GM18526 (cell line): ENCODE data around the gene QSOX2.

ENCODE experiments used
- POLR2A ChIP-seq: IDR thresholded peaks from 3 replicates; pipeline ENCODE4 v1.6.1; 2011; ENCODE audit not compliant: insufficient read length; ENCODE audit errors: extremely low read depth

QSOX2 gene

DNA sequence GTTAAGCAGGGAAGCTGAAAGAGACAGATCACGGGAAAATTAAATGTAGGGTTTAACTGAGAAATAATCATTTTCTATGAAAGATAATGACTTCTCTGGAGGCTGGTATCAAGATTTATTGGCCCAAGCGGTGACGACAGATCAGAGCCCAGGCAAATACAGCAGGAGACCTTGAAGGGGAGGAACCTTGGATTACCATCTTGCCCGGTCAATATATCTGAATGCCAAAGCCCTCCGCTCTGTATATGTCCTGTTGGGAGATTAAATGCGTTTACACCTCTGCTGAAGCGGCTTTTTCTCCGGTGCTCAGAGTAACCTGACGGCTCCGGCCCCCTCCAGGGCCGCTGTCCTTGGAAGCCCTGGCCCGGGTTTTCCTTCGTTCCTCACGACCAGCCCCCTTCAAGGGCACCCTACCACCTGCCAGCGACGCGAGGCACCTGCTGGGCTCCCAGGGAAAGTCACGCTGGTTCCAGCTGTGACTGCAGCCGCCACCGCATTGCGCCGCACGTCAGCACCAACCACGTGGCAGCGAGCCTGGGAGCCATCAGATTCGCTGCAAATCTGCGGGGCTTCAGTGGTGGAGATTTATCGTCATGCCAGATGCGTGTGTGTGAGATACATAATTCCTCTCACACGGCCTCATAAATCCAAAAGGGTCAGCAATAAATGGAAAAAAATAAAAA lies 4.4 kb upstream of the QSOX2 start:
- TF ChIP-seq POLR2A: no peak

DNA sequence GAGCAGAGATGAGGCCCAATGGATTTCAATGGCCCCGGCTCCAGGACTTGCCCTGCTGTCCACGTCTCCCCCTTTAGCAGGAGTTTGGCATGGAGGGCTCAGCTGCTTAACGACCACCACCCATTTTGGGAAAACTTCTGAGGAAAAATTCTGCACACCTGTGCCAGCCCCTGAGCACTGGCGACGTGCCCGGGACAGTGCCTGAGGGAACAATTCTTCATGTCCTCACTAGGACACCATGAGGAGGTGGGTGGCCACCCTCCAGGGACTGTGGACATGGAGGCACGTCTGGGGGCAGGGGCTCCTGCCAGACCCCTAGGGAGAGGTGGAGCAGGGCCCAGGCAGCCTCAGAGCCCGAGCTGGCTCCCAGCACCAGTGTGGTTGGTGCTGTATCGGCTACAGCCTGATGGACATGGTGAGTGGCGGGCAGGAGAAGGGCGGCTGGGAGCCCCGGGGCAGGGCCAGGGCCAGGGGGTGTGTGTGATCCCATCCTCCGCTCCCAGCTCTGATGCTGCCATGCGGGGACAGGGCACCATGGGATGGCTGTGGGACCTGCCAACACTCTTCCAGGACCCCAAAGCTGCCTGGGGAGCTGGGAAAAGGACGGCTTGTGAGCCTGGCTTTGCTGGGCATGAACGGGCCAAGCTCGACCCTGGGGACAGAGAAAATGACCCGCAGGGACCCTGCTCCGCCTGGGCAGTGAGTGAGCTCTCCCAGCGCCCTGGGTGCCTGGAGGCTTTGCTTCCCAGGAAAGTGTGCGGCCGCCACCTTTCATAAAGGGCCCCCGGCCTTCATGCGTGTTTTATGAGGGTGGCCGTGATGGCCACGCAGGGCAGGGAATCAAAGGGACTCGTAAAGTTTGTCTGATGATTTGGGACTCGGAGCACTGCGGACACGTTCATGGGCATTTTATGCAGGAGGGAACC lies 3.6 kb upstream of the QSOX2 start:
- TF ChIP-seq POLR2A: no peak

DNA sequence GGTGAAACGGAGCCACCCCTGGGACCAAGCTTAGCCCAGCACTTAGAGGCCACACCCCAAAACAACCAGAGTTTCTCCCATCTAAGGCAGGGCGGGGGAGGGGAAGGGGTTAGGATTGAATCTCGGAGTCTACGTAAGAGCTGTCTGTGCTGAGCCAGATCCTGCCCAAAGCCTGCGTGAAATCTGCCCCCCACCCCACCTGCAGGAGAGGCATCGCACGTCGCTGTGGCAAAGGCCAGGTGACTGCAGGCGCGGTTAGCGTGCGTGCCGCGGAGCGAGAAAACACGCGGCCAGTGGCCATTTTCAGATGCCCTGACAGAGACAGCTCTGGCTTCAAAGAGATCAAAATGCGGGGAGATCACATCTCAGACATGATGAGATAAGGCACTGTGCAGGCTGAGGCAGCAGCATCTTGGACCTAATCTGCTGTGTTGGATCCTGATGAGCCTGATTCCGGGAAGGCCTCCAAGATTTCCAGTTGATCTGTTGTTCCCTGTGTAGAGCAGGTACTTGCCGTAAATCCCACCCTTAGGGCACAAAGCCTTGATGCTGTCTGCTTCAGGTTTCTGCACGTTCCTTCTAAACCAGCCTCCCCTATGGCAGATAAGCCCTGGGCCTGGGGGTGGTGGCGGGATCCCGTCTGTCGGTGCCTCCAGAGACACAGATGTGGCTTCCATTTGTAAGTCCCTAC lies 2.5 kb upstream of the QSOX2 start:
- TF ChIP-seq POLR2A: no peak

DNA sequence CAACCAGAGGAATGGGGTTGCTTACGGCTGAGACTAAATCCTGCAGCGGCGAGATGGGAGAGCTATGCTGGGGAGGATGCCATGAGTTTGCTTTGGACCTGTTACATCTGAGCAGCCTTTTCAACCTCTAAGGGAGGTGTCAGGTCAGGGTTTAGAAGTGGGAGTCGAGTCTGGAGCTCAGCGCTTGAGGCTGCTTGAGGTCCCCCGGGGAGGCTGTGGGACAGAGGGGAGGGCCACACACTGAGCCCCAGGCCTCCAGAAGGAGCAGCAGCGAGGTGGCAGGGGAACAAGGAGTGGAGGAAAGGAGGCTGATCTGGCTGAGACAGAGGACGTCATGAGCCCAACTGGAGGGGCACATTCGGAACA lies 1.9 kb upstream of the QSOX2 start:
- no peak for TF ChIP-seq POLR2A

DNA sequence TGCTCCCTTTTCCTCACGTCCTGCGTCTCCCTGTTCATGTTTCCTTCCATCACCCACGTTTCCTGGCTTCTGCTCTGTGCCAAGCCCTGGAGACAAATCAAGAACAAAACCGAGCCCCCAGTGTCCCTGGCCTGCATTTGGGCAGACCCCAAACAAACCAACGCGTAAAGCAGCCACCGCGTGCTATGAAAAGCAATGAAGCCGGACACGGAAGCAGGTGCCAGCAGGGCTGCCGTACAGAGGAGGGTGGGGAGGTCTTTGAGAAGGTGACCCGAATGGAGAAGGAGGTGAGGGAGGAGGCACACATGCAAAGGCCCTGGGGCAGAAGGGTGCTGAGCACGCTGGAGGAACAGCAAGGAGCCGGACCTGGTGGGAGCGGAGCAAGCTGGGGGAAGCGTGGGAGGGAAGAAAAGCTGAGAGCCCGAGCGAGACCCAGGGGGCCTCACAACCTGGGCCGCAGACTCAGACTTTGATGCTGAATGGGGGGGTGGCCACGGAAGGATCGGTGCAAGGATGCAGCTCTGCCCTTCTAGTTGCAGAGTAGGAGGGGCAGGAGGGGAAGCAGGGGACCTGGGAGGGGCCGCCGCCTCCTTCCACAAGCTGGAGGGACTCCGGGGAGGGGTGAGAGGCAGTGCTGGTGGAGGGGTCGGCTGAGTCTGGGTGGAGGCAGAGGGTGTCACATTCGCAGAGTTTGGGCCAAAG lies 1.4 kb upstream of the QSOX2 start:
- no peak for TF ChIP-seq POLR2A

DNA sequence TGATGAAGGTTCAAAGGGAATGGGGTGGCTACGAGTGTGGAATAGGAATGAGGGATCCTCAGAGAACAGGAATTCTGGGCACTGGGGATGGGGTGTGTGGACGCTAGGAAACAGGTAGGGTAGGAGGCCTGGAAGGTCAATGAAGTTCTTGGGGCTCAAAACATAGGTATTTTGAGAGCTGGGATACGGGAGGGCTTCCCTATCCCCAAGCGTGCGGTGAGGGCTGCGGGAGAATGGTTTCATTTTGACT lies 718 bp downstream of the QSOX2 start:
- no peak for TF ChIP-seq POLR2A

DNA sequence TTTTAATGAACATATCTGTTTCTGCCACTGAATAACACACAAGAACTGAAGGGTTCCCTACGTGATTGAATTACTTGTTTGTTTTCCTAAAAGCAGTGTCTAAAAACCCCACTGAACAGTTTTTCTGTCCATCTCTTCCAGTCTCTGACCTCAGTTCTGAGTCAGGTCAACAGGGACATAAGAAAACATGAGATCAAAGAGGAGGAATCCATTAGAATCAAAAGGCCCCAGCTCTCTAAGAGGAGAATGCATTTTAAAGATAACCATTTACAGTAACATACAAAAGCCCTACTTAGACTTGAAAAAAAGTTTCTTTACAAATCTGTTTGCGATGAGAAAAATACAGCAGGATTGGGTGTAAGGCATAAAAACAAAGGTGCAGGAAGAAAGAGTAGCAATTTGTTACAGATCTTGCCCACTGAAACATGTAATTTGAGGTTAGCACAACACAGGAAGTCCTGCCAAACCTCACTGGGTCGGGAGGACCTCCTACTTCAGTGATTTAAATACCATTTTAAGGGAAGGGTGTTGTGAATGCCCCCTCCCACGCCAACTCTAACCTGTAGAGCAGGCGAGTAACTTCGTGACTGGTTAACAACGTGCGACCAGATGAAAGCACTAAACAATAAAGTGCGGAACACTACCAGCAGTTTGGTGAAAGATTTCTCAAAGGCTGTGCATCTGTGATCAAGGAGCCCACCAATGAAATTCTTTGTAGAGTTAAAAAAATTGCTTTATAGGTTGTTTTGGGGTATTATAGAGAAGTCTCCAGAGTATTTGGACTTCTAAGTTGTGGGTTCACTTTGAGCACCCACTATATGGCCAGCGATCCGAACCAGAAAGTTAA lies 1.3 kb downstream of the QSOX2 start:
- no peak for TF ChIP-seq POLR2A

DNA sequence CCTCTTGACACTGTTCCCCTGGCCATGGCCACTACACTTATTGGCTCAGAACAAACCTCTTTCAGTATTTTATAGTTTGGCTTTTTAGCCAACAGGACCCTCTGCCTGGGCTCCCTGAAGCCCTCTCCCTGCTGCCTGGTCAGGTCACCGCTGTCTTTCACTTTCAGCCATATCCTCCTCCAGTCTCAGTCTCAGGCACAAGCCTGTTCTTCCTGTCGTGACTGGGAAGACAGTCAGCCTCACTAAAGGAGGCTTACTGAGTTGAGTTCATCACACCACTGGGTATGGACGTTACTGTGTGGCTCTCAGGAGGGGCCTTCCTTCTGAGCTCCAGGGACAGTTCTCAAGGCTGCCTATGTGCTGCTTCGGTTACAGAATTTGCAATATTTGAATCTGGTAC lies 2.0 kb downstream of the QSOX2 start:
- TF ChIP-seq POLR2A: no peak

DNA sequence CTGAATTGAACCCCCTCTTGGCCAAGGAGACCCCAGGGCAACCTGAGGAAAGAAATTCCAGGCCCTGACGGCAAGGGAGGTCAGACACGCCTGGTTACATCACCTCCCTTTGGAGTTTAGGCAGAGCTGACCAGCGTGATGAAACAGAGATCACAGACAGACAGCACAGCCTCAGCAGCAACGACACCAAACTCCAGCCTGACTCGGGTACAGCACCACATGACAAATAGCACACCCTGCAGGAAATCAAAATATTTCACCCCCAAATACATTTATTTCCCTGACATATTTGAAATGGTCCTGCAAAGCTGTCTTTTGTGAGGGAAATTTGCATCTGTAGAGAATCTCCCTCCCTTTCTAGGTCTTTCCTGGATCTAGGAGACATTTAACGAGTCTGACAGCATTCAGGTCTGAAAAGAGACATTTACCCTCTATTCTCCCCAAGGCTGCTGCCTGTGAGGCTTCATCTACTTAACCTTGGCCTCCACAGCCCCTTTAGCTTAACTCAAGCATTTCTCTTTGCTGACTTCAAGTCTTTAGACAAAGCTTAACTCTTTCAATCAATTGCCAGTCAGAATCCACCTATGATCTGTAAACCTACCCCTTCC lies 2.6 kb downstream of the QSOX2 start:
- TF ChIP-seq POLR2A: no peak

DNA sequence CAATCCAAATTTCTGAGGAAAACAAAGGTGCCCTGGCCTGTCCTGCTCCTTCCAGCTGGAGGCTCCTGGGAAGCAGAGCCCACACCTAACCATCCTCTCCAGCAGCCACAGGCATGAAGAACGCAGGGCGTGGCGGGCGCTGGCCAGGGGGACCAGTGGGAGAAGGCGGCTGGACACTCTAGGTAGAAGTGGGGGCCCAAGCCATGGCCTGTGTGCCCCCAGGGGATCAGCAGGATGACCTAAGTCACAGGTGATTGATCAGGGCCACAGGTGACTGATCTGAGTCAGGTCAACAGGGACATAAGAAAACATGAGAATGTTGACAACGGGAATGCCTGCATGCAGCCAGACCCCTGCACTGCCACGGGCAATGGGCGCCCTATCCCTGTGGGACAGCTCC lies 3.4 kb downstream of the QSOX2 start:
- TF ChIP-seq POLR2A: no peak

DNA sequence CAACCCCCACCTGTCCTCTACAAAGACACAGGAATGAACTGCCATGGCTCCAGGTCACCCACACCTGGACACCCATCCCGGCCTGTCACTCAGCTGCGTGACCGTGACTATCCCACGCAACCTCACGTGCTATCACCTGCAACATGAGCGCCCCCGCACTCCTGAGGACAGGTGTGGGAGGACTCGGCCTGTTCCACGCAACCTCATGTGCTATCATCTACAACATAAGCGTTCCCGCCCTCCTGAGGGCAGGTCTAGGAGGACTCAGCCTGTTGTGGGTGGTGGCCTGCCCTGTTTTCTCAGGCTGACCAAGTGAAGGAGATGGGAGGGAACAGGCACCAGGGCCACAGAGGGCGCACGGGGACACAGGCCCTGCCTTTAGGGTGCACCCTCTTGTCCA lies 4.1 kb downstream of the QSOX2 start:
- no peak for TF ChIP-seq POLR2A

DNA sequence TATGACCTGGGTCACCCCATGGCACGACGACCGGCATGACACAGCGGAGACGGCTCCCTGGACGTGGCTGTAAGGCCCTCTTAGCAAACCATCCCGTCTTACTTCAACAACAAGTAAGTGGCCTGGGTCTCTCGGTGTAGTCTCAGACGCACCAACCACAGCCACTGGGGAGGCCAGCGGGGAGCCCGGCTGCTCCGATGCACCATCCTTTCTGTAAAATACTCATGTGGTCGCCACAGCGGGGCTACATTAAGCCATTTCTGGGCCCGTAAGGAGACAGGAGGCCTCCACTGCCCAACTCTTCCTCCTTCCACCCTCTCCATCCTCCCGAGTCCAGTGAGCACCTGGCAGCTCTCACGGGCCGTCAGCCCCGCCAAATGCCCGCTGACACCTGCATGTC lies 4.7 kb downstream of the QSOX2 start:
- no peak for TF ChIP-seq POLR2A

DNA sequence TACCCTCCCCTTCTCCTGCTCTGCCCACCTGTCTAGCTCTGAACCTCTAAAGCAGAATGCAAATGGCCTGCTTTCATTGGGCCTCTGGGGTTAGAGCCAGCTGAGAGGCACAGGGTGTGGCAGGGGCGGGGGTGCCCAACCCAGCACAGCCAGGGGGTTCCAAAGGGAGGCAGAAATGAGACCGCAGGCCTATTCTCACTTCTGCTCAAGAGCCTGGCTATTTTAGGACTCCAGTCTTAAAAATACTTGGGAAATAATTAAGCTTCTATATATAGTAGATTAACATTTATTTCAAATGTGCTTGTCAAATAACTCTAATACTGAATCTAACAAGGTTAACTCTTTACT lies 5.7 kb downstream of the QSOX2 start:
- no peak for TF ChIP-seq POLR2A

DNA sequence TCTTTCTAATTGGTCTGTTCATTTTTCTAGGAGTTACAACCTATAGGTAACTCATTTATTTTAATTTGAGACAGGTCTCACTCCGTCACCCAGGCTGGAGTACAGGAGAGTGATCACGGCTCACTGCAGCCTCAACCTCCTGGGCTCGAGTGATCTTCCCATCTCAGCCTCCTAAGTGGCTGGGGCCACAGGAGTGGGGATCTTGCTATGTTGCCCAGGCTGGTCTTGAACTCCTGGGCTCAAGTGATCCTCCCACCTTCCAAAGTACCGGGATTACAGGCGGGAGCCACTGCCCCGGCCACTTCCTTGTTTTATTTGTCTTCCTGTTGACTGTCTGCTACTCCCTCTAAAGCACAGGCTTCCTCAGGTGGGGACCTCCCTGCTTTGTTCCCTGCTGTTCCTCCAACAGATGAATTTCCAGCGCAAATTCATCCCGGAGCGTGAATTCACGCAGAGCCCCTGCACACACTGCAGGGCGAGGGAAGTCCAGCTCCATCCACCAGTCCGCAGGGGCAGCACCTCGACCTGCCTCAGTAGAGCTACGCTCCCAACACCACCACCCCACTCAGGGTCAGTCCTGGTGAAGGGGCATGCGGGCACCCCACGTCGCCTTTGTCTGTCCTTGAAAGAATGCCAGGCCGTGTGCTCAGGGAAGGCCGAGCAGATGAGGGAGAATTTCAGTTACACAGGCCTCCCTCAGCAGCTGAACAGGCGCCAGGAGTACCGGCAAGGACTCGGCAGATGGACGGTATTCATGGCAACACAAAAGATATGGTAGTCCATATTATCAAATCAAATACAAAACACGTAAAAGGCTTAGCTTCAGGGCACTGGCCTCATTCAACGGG lies 6.3 kb downstream of the QSOX2 start:
- no peak for TF ChIP-seq POLR2A
